ENCODE data around the gene TMEM231. TPM values are rescaled to one million over a fixed set of nuclear protein-coding genes. Genes with fewer than 3 reads are reported as not detected.
"Not testable (repeated sequence)": the region's sequence is repeated elsewhere in the genome, so short reads cannot be mapped to it uniquely, and the experiment has no call there.

TMEM231 gene
- total RNA-seq, 4 donors from 2014 or later = 3.6 to 22.2 (median 10.9) TPM

- Histone ChIP-seq H3K27ac (no peak overlapping the region), H3K4me3 (replicated peaks in 1 of 3) (no peak overlapping the region), H3K36me3 (no peaks in the 10 kb centered on the region), H3K27me3 (no peaks in the 10 kb centered on the region), H3K9me3 (no peaks in the 10 kb centered on the region), H3K4me1 (peaks cover 9 to 10% of the 10 kb centered on the region in 2 donors)
- WGBS, 2 donors = 97 to 98% methylated on average over 11 of the region's 11 CpGs
- TF ChIP-seq, protein P1, sequence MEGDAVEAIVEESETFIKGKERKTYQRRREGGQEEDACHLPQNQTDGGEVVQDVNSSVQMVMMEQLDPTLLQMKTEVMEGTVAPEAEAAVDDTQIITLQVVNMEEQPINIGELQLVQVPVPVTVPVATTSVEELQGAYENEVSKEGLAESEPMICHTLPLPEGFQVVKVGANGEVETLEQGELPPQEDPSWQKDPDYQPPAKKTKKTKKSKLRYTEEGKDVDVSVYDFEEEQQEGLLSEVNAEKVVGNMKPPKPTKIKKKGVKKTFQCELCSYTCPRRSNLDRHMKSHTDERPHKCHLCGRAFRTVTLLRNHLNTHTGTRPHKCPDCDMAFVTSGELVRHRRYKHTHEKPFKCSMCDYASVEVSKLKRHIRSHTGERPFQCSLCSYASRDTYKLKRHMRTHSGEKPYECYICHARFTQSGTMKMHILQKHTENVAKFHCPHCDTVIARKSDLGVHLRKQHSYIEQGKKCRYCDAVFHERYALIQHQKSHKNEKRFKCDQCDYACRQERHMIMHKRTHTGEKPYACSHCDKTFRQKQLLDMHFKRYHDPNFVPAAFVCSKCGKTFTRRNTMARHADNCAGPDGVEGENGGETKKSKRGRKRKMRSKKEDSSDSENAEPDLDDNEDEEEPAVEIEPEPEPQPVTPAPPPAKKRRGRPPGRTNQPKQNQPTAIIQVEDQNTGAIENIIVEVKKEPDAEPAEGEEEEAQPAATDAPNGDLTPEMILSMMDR (IDR thresholded peaks at IDR 0.05) = no peak
- no peak for TF ChIP-seq POLR2A (IDR thresholded peaks at IDR 0.05)
- intact Hi-C loops (cut with DNase I) = loop anchor here (10.0 kb wide), 1 partner anchor 51 kb away; the partner anchor contains the start of gene GABARAPL2
- no peak for DNase-seq
These were observed 41.8 kb downstream of the TMEM231 start for GRCh38 chr16:75514296-75514695.

- TF ChIP-seq, protein P1 (IDR thresholded peaks at IDR 0.05) = no peak
- no peak for TF ChIP-seq POLR2A (IDR thresholded peaks at IDR 0.05)
- 58% methylated on average over 7 of the region's 7 CpGs for WGBS, 2 donors
These were observed 49.5 kb downstream of the TMEM231 start for GRCh38 chr16:75506574-75506973.

DNA sequence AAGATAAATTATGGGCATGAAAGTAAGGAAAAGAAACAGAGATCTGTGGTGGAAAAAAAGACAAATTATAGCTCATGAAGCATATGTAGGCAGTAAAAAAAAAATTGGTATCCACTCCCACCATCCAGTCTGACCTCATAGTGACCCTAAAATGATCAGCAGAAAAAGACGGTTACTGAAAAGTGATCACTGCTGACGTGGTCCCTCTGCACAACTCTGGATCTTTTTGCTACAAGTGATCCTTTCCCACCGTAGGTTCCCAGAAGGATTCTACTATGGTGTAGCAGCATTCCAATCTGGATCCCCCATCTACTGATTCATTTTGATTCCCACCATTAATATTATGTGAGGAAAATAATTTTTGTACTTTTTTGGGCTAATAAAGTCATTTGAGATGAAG, 49.9 kb downstream of the TMEM231 start:
- WGBS, 2 donors = 82 to 90% methylated on average over 3 of the region's 3 CpGs
- Histone ChIP-seq H3K9me3 (no peaks in the 10 kb centered on the region), H3K36me3 (no peaks in the 10 kb centered on the region), H3K27me3 (no peaks in the 10 kb centered on the region), H3K27ac (no peak overlapping the region), H3K4me1 (no peaks in the 10 kb centered on the region), H3K4me3 (replicated peaks in 1 of 3) (no peak overlapping the region)
- DNase-seq = no peak
- TF ChIP-seq, protein P1 (IDR thresholded peaks at IDR 0.05) = no peak
- TF ChIP-seq POLR2A (IDR thresholded peaks at IDR 0.05) = no peak
- intact Hi-C loops (cut with DNase I) = no loop called here

More at GRCh38 chr16:75506574-75506973, 49.5 kb downstream of the TMEM231 start:
- Histone ChIP-seq H3K4me1 (no peaks in the 10 kb centered on the region), H3K9me3 (no peaks in the 10 kb centered on the region), H3K27me3 (no peaks in the 10 kb centered on the region), H3K27ac (no peak overlapping the region), H3K36me3 (no peaks in the 10 kb centered on the region), H3K4me3 (replicated peaks in 1 of 3) (no peak overlapping the region)
- no peak for DNase-seq
- intact Hi-C loops (cut with DNase I) = no loop called here

GRCh38 chr16:75503801-75504200, 52.3 kb downstream of the TMEM231 start:
- H3K9me3 ChIP-seq = no peaks in the 10 kb centered on the region

GRCh38 chr16:75502916-75503605, 53.0 kb downstream of the TMEM231 start:
- no peaks in the 10 kb centered on the region for H3K9me3 ChIP-seq
- no peak overlapping the region for H3K4me3 ChIP-seq (replicated peaks in 1 of 3)
- DNase-seq = no peak
- no peaks in the 10 kb centered on the region for H3K27me3 ChIP-seq
- no peak for TF ChIP-seq POLR2A (IDR thresholded peaks at IDR 0.05)
- TF ChIP-seq, protein P1 (IDR thresholded peaks at IDR 0.05) = no peak
- intact Hi-C loops (cut with DNase I) = no loop called here
- H3K36me3 ChIP-seq = no peaks in the 10 kb centered on the region
- peaks cover 0 to 3% of the 10 kb centered on the region in 2 donors for H3K4me1 ChIP-seq
- H3K27ac ChIP-seq = no peak overlapping the region
- 92 to 97% methylated on average over 4 of the region's 4 CpGs for WGBS, 2 donors

More at GRCh38 chr16:75503801-75504200, 52.3 kb downstream of the TMEM231 start:
- DNase-seq = no peak
- intact Hi-C loops (cut with DNase I) = no loop called here
- TF ChIP-seq POLR2A (IDR thresholded peaks at IDR 0.05) = no peak
- TF ChIP-seq, protein P1 (IDR thresholded peaks at IDR 0.05) = no peak
- Histone ChIP-seq H3K27me3 (no peaks in the 10 kb centered on the region), H3K4me3 (replicated peaks in 1 of 3) (no peak overlapping the region), H3K27ac (no peak overlapping the region), H3K36me3 (no peaks in the 10 kb centered on the region), H3K4me1 (no peaks in the 10 kb centered on the region)
- 78 to 90% methylated on average over 1 of the region's 1 CpG for WGBS, 2 donors

- H3K4me1 ChIP-seq; H3K27me3 ChIP-seq; H3K36me3 ChIP-seq; intact Hi-C loops (cut with DNase I); H3K27ac ChIP-seq; H3K9me3 ChIP-seq; H3K4me3 ChIP-seq (replicated peaks in 1 of 3); DNase-seq: not testable (repeated sequence)
- WGBS, 2 donors = 46 to 54% methylated on average over 6 of the region's 6 CpGs
These were observed 54.2 kb downstream of the TMEM231 start for GRCh38 chr16:75501820-75502219.
